Tibial nerve (tissue), 4 donors: ENCODE results near the gene MT1F. TPM values are rescaled to one million over a fixed set of nuclear protein-coding genes. Genes with fewer than 3 reads are reported as not detected.

Experiments
- DNase-seq, 2 donors: peaks; one replicate each; pipeline ENCODE4 v3.0.0-alpha.2; 2019; ENCODE audit warnings: low spot score in 2 of 2
- H3K27ac ChIP-seq, 4 donors: fragments of 200-600 bp; sonication (generic) in 3 of 4; one replicate each; pipeline ENCODE4 v1.5.1; 2017 to 2019; ENCODE audit warnings: mild to moderate bottlenecking in 1 of 4
- H3K27me3 ChIP-seq, 2 donors: fragments of 200-600 bp; sonication (generic) in 1 of 2; one replicate each; pipeline versions ENCODE4 v1.5.1 to v1.6.0; 2017 to 2019
- H3K36me3 ChIP-seq, 3 donors: fragments of 200-600 bp; sonication (generic); one replicate each; pipeline ENCODE4 v1.5.1; 2018 to 2019
- H3K4me1 ChIP-seq, 4 donors: fragments of 200-600 bp; sonication (generic) in 3 of 4; one replicate each; pipeline ENCODE4 v1.5.1; 2017 to 2019
- H3K4me3 ChIP-seq, 4 donors: fragments of 200-600 bp; sonication (generic) in 3 of 4; one replicate each; pipeline ENCODE4 v1.5.1; 2017 to 2019; ENCODE audit warnings: mild to moderate bottlenecking in 1 of 4, moderate library complexity in 1 of 4
- H3K9me3 ChIP-seq, 4 donors: fragments of 200-600 bp; sonication (generic) in 3 of 4; one replicate each; pipeline ENCODE4 v1.5.1; 2017 to 2019
- EP300 ChIP-seq, 2 donors: sonication (generic); formaldehyde crosslinking; IDR thresholded peaks; one replicate each; pipeline ENCODE4 v1.6.1; 2017; ENCODE audit warnings: antibody characterized with exemption in 2 of 2, mild to moderate bottlenecking in 1 of 2
- POLR2A ChIP-seq, 2 donors: fragments of 450-650 bp; IDR thresholded peaks; one replicate each; pipeline ENCODE4 v1.6.1; 2017; ENCODE audit warnings: antibody characterized with exemption in 2 of 2, mild to moderate bottlenecking in 2 of 2, moderate library complexity in 2 of 2
- WGBS, 2 donors: methylation state at CpG; one replicate each; pipeline ENCODE4 v1.1.5; 2018; 5-methylcytosine and 5-hydroxymethylcytosine counted together
- total RNA-seq, 4 donors: library from RNA; depleted of rRNA; stranded (reverse); fragments of >200 nt; gene quantifications; one replicate each; pipeline ENCODE4 v1.1.0, GENCODE V29; 2016
- TF ChIP-seq, protein P1 (sequence below), 5 experiments: fragments of 200-600 bp in 3 of 5; fragments of 450-650 bp in 2 of 5; sonication (generic) in 3 of 5; IDR thresholded peaks; one replicate each; pipeline ENCODE4 v1.5.1; 2016 to 2019; ENCODE audit warnings: antibody characterized with exemption in 5 of 5, mild to moderate bottlenecking in 3 of 5, moderate library complexity in 2 of 5

MT1F gene
- total RNA-seq, 4 donors from 2014 or later: 3.0 to 34.3 (median 11.3) TPM

DNA sequence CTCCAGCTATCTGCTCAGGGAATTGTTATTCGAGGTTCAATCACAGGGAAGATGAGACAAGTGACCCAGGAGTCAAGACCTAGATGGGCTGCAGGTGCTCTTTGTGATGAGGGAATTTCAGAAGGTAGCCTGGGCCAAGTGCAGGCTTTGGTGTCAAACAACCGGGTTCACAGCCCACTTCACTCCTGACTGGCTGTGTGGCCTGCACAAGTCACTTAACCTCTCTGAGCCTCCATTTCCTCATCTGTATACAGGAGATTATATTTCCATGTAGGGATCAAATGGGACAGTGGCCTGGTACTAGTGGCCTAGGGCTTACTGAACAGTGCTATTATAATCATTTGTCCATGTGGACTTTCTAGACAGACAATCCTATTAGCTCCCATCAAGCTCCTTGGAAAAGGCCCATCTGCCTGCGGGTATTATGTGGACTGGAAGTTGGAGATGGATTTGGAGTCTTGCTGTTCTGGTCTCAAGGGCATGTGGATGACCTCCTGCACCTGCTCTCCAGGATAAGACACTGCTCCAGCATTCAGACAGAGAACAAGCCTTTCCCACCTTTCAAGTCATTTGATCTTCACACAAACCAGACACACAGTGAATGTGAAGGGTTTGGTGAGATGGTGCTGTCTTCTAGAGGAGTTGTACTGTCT lies 21.4 kb downstream of the MT1F start:
- no peaks in the 10 kb centered on the region for H3K36me3 ChIP-seq
- no peak for DNase-seq
- no peaks in the 10 kb centered on the region for H3K9me3 ChIP-seq
- peaks cover 0 to 34% (median 10%) of the 10 kb centered on the region in 4 donors for H3K4me1 ChIP-seq
- H3K4me3 ChIP-seq: no peak overlapping the region
- peaks cover 0 to 22% of the 10 kb centered on the region in 2 donors for H3K27me3 ChIP-seq
- WGBS, 2 donors: 93% methylated on average over 3 of the region's 3 CpGs
- TF ChIP-seq, protein P1, sequence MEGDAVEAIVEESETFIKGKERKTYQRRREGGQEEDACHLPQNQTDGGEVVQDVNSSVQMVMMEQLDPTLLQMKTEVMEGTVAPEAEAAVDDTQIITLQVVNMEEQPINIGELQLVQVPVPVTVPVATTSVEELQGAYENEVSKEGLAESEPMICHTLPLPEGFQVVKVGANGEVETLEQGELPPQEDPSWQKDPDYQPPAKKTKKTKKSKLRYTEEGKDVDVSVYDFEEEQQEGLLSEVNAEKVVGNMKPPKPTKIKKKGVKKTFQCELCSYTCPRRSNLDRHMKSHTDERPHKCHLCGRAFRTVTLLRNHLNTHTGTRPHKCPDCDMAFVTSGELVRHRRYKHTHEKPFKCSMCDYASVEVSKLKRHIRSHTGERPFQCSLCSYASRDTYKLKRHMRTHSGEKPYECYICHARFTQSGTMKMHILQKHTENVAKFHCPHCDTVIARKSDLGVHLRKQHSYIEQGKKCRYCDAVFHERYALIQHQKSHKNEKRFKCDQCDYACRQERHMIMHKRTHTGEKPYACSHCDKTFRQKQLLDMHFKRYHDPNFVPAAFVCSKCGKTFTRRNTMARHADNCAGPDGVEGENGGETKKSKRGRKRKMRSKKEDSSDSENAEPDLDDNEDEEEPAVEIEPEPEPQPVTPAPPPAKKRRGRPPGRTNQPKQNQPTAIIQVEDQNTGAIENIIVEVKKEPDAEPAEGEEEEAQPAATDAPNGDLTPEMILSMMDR (IDR thresholded peaks at IDR 0.05): no peak
- TF ChIP-seq EP300 (IDR thresholded peaks at IDR 0.05) (no peak), POLR2A (IDR thresholded peaks at IDR 0.05) (no peak)
- H3K27ac ChIP-seq: no peak overlapping the region

DNA sequence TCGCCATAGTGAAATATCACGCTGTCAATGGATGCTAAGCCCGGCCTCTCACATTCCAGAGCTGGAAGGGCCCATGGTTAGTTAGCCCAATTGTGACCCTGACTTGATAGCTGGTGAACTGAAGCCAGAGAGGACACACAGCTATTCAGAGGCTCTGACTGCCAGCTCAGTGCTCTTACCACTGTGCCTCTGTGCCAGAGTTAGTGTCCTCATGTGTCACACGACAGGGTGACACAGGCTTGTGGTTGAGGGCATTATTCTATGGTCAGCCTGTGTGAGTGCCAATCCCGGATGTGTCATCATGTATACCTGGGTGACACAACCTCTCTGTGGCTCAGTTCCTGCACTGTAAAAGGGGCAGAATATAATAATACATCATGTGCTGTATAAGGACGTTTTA lies 22.1 kb downstream of the MT1F start:
- H3K4me1 ChIP-seq: peaks cover 0 to 40% (median 10%) of the 10 kb centered on the region in 4 donors
- no peak overlapping the region for H3K27ac ChIP-seq
- DNase-seq: no peak
- H3K4me3 ChIP-seq: no peak overlapping the region
- WGBS, 2 donors: 52 to 64% methylated on average over 6 of the region's 6 CpGs
- no peaks in the 10 kb centered on the region for H3K9me3 ChIP-seq
- H3K27me3 ChIP-seq: peaks cover 0 to 19% of the 10 kb centered on the region in 2 donors
- no peaks in the 10 kb centered on the region for H3K36me3 ChIP-seq
- TF ChIP-seq POLR2A (IDR thresholded peaks at IDR 0.05) (no peak), EP300 (IDR thresholded peaks at IDR 0.05) (no peak)
- TF ChIP-seq, protein P1 (IDR thresholded peaks at IDR 0.05): no peak

DNA sequence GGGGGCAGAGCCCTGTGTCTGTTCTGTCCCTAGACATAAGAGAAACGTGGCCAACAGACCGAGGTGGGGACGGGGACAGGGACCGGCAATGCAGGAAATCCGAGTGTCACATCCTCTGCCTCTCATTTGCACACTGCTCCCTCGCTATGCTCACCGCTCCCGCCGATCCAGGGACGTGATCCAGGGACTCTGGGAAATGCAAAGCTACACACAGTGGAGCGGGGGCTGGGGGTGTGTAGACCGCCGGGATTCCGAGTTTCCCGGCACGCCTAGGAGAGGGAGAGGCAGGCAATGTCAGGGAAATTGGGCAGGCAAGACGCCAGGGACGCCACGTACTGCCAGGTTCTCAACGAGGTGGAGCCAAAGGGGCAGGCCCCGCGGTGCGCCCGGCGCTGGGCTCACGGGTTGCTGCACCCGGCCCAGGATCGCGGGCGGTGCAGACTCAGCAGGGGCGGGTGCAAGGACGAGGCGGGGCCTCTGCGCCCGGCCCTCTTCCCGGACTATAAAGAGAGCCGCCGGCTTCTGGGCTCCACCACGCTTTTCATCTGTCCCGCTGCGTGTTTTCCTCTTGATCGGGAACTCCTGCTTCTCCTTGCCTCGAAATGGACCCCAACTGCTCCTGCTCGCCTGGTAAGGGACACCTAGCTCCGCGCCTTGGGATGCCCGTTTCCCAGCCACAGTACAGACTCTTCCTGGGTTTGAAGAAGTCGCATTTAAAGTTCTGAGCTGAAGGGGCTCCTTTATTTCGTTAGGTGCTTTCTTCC lies 24.4 kb downstream of the MT1F start, which contains the start of gene MT1X:
Gene MT1X (plus strand): TSS at position 532 of the 764 bp plus-strand sequence. CDS start 71 bp downstream, at position 603.
- Histone ChIP-seq H3K4me3 (peak within 1 kb of the TSS; percentile 33 to 74 (median 58)), H3K27ac (peak within 1 kb of the TSS; percentile 15 to 87 (median 78)), H3K27me3 (no peaks in the 10 kb centered on the region), H3K36me3 (peaks cover 0 to 16% (median 0%) of the 10 kb centered on the region in 3 donors), H3K4me1 (peaks cover 0 to 33% (median 5%) of the 10 kb centered on the region in 4 donors), H3K9me3 (peaks cover 0 to 6% (median 0%) of the 10 kb centered on the region in 4 donors)
- DNase-seq: peak; percentile 87 to 88
- WGBS, 2 donors: 1 to 2% methylated on average over 47 to 49 of the region's 49 CpGs
- TF ChIP-seq, protein P1 (IDR thresholded peaks at IDR 0.05): peak in 1 of 5 experiments; percentile 24
- TF ChIP-seq EP300 (IDR thresholded peaks at IDR 0.05) (peak; percentile 77 to 99), POLR2A (IDR thresholded peaks at IDR 0.05) (peak; percentile 94)

DNA sequence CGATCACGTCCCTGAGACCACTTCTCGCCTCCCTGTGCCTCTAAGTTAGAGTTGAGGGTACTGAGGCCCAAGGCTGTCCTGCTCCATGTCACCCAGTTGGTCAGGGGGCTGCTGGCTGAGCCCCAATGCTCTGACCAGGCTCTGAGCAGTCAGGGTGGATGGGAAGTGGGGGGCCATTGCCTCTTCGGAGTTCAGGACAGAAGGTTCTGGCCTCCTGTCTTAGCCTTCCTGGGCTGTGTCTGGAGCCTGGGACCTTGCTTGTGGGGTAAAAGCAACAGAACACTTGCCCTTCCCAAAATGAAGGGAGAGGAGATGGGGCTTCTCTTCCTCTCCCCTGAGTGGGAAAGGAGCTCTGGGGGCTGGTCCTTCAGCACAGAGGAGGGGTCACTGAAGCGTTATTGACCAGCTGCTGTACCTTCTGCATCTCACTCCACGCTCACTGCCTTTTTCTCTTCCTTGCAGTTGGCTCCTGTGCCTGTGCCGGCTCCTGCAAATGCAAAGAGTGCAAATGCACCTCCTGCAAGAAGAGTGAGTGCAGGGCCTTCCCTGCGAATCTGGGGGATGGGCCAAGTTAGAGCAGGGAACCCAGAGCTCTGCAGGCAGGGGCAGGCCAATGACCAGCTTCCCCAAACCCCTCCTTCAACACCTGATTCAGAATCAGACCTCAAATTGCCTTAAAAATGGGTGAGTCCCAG lies 25.1 kb downstream of the MT1F start:
- H3K27ac ChIP-seq: peak overlapping the region; percentile 6 to 87 (median 78)
- no peaks in the 10 kb centered on the region for H3K27me3 ChIP-seq
- H3K4me3 ChIP-seq: peak overlapping the region; percentile 33 to 74 (median 58)
- H3K4me1 ChIP-seq: peaks cover 0 to 33% (median 5%) of the 10 kb centered on the region in 4 donors
- 27 to 41% methylated on average over 8 of the region's 8 CpGs for WGBS, 2 donors
- peaks cover 0 to 16% (median 0%) of the 10 kb centered on the region in 3 donors for H3K36me3 ChIP-seq
- H3K9me3 ChIP-seq: peaks cover 0 to 7% (median 0%) of the 10 kb centered on the region in 4 donors
- TF ChIP-seq, protein P1 (IDR thresholded peaks at IDR 0.05): no peak
- no peak for TF ChIP-seq POLR2A (IDR thresholded peaks at IDR 0.05)
- no peak for TF ChIP-seq EP300 (IDR thresholded peaks at IDR 0.05)
- no peak for DNase-seq
